ENCODE measurements around the gene CFAP90. TPM values are rescaled to one million over a fixed set of nuclear protein-coding genes. Genes with fewer than 3 reads are reported as not detected.

Gene CFAP90
- total RNA-seq, 1 experiment from 2014 or later: not detected

GRCh38 chr5:7849681-7850394, 1.1 kb downstream of the CFAP90 start (continued):
- TF ChIP-seq ZBTB33 (IDR thresholded peaks at IDR 0.05; ENCODE audit: extremely low read depth, insufficient replicate concordance, low read length): no peak

GRCh38 chr5:7848296-7848695, 2.6 kb downstream of the CFAP90 start:
- BruUV-seq (replicated peaks): no TSS peak
- peaks cover 15% of the 10 kb centered on the region for H3K27me3 ChIP-seq (ENCODE audit: insufficient read depth, low read length)
- DNase-seq (ENCODE audit: low read depth, low spot score): no peak
- H3K36me3 ChIP-seq (ENCODE audit: control insufficient read depth in 1 of 2, insufficient read depth in 2 of 2, low read length in 2 of 2): no peaks in the 10 kb centered on the region
- TF ChIP-seq POLR2A (IDR thresholded peaks at IDR 0.05; ENCODE audit: borderline replicate concordance, extremely low read depth, insufficient read depth, insufficient read length) (no peak), CTCF (IDR thresholded peaks at IDR 0.05 in 2 of 3, conservative IDR thresholded peaks at IDR 0.05 in 1 of 3; ENCODE audit: borderline replicate concordance in 1 of 3, insufficient read depth in 1 of 3, low read depth in 2 of 3, low read length in 2 of 3) (no peak), RAD21 (IDR thresholded peaks at IDR 0.05; ENCODE audit: low read depth) (no peak), REST (IDR thresholded peaks at IDR 0.05; ENCODE audit: low read depth) (no peak), YY1 (IDR thresholded peaks at IDR 0.05; ENCODE audit: extremely low read depth, insufficient replicate concordance, low read depth, low read length) (no peak), JUND (IDR thresholded peaks at IDR 0.05) (no peak), EGR1 (IDR thresholded peaks at IDR 0.05; ENCODE audit: low read depth) (no peak), SP1 (IDR thresholded peaks at IDR 0.05; ENCODE audit: low read depth) (no peak), ELF1 (IDR thresholded peaks at IDR 0.05; ENCODE audit: borderline replicate concordance, low read depth) (no peak), EZH2phosphoT487 (IDR thresholded peaks at IDR 0.05; ENCODE audit: borderline replicate concordance) (no peak), SRF (IDR thresholded peaks at IDR 0.05; ENCODE audit: low read depth) (no peak), CBX3 (IDR thresholded peaks at IDR 0.05; ENCODE audit: low read depth) (no peak), CEBPB (IDR thresholded peaks at IDR 0.05; ENCODE audit: low read depth) (no peak), MAX (IDR thresholded peaks at IDR 0.05) (no peak), ZFX (IDR thresholded peaks at IDR 0.05) (no peak), TCF7L2 (IDR thresholded peaks at IDR 0.05; ENCODE audit: borderline replicate concordance, extremely low read depth, insufficient read depth, insufficient read length) (no peak)
- no peak overlapping the region for H3K9ac ChIP-seq (ENCODE audit: low read length)
- H3K79me2 ChIP-seq (ENCODE audit: insufficient read depth, low read length): no peaks in the 10 kb centered on the region
- POLR2A ChIA-PET: no interaction called here
- H3K4me2 ChIP-seq (ENCODE audit: low read length): no peak overlapping the region
- no peak overlapping the region for H3K27ac ChIP-seq (ENCODE audit: low read depth, low read length)
- CTCF ChIA-PET: no interaction called here
- no peaks in the 10 kb centered on the region for H3K9me2 ChIP-seq (ENCODE audit: insufficient read depth)
- H3K4me3 ChIP-seq (replicated peaks in 1 of 2; ENCODE audit: low read depth in 1 of 2, low read length in 2 of 2): no peak overlapping the region
- ATAC-seq: no peak
- intact Hi-C loops (cut with micrococcal nuclease): no loop called here
- RAD21 ChIA-PET (ENCODE audit: low non-redundant PET in 1 of 2, low total read pairs in 2 of 2, uncharacterized antibody in 2 of 2, unreplicated experiment in 2 of 2): no interaction called here
- H4K20me1 ChIP-seq (ENCODE audit: insufficient read depth): no peaks in the 10 kb centered on the region
- H3K9me3 ChIP-seq (ENCODE audit: control insufficient read depth in 1 of 2, insufficient read depth in 1 of 2, low read depth in 1 of 2, low read length in 2 of 2): no peaks in the 10 kb centered on the region
- H3K4me1 ChIP-seq (ENCODE audit: control insufficient read depth in 1 of 2, insufficient read depth in 2 of 2, low read length in 2 of 2): no peaks in the 10 kb centered on the region
- H2AFZ ChIP-seq (ENCODE audit: low read depth, low read length, poor library complexity, severe bottlenecking): no peak overlapping the region
